ENCODE results near the gene SHB.

- TF ChIP-seq CTCF (IDR thresholded peaks at IDR 0.05) (no peak), POLR2A (IDR thresholded peaks at IDR 0.05) (no peak)
These were observed 198.8 kb downstream of the SHB start for GRCh38 chr9:37870081-37870798.

Measured in thyroid gland (tissue), 4 donors.